Erythroblast (primary cell): ENCODE measurements around the gene SSR1.

ENCODE experiments used
- GATA1 ChIP-seq: IDR thresholded peaks from 2 replicates; pipeline ENCODE4 v1.6.1; 2011; ENCODE audit warnings: low read depth, mild to moderate bottlenecking, control low read depth, low read length, moderate library complexity
- POLR2A ChIP-seq: IDR thresholded peaks from 2 replicates; pipeline ENCODE4 v1.6.1; 2011; ENCODE audit warnings: mild to moderate bottlenecking, low read length

GRCh38 chr6:7338031-7338430 lies 25.0 kb upstream of the SSR1 start:
- no peak for TF ChIP-seq POLR2A
- TF ChIP-seq GATA1, result no peak
